ENCODE measurements around the gene MMP17.
"Not testable (repeated sequence)": the region's sequence is repeated elsewhere in the genome, so short reads cannot be mapped to it uniquely, and the experiment has no call there.

Gene MMP17

GRCh38 chr12:131867471-131867870 is 39.3 kb downstream of the MMP17 start:
- FAIRE-seq = no peak

GRCh38 chr12:131867891-131868675 is 39.9 kb downstream of the MMP17 start:
- FAIRE-seq = no peak

- no peak for FAIRE-seq
These were observed 41.8 kb downstream of the MMP17 start for GRCh38 chr12:131869871-131870418.

- FAIRE-seq = no peak
These were observed 43.5 kb downstream of the MMP17 start for GRCh38 chr12:131871677-131872076.

DNA sequence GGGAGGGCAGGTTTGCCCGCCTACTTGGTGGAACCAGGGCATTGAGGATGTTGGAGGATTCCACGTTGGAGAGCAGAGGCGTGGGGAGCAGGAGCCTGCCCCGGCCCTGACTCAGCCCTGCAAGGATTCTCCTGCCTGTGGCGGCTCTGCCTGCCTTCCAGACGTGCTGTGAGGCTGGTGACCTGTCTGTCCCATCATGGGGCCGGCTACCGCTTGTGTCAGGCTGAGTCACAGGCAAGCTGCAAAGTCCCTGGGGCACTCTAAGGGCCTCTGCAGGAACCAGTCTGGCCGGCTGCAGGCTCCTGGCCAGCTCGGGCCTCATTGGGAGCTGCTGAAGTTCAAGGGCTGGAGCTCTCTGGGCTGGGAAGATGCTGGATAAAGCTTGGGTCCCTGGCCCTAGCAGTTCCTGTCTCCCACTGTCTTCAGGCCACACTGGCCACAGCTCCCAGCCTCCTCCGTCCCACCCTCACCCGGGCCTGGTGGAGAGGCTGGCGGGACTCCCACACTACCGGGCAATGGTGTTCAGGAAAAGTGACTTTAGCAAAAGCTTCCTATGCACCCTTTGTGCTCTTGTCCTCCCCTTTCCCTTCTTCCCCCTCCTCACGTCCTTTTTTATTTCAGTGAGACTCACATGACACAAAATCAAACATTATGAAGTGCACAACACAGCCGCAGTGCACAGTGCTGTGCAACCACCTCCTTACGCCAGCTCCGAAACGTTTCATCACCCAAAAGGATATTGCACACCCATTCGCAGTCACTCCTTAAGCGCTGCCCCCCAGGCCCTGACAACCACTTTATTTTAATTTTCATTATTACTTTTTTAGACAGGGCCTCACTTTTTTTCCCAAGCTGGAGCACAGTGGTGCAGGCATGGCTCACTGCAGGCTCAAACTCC is 44.2 kb downstream of the MMP17 start:
- no peak for FAIRE-seq

GRCh38 chr12:131873293-131873692 is 45.1 kb downstream of the MMP17 start:
- no peak for FAIRE-seq

- FAIRE-seq = not testable (repeated sequence)
These were observed 46.8 kb downstream of the MMP17 start for GRCh38 chr12:131874972-131875371.

- FAIRE-seq = not testable (repeated sequence)
These were observed 49.0 kb downstream of the MMP17 start for GRCh38 chr12:131877216-131877615.

DNA sequence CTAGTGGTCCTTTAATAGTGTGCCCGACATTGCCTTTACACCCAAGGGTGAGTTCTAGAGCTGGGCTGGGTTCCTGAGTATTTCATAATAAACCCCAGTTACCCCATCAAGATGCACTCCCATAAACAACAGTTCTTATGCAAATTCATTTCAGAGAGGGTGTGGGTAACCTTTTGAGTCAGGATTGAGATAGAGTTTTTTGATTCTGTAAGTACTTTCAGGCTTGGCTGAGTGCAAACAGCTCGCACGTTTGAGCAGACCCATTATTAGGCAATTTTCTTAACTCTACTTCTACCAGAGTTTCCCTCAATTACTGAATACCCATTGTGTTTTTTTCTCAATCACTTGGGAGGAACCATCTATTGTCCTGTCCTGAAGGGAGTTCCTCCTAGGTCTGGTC is 50.2 kb downstream of the MMP17 start:
- FAIRE-seq = not testable (repeated sequence)

- FAIRE-seq = no peak
These were observed 54.8 kb downstream of the MMP17 start for GRCh38 chr12:131882804-131883520.

DNA sequence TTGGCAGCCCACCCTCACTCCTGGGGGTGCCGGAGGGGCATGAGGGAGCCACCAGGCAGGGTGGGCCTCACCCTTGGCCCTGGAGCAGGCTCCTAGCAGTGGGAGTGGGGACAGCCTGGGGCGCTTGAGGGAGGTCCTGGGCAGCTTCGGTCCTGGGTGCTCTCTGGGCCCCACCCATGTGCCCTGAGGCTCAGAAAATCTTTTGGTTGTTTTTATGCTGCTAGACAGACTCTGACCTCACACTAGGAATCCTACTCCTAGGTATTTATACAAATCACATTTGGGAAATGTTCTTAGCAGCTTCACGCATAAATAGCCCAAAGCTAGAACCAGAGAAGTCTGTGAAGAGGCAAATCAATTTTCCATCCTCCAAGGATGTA is 55.3 kb downstream of the MMP17 start:
- FAIRE-seq = no peak

- FAIRE-seq = not testable (repeated sequence)
These were observed 56.9 kb downstream of the MMP17 start for GRCh38 chr12:131885076-131885475.

GRCh38 chr12:131885543-131886057 is 57.4 kb downstream of the MMP17 start:
- no peak for FAIRE-seq

GRCh38 chr12:131891722-131892121 is 63.5 kb downstream of the MMP17 start:
- FAIRE-seq = not testable (repeated sequence)

GRCh38 chr12:131892711-131893604 is 64.8 kb downstream of the MMP17 start:
- no peak for FAIRE-seq

DNA sequence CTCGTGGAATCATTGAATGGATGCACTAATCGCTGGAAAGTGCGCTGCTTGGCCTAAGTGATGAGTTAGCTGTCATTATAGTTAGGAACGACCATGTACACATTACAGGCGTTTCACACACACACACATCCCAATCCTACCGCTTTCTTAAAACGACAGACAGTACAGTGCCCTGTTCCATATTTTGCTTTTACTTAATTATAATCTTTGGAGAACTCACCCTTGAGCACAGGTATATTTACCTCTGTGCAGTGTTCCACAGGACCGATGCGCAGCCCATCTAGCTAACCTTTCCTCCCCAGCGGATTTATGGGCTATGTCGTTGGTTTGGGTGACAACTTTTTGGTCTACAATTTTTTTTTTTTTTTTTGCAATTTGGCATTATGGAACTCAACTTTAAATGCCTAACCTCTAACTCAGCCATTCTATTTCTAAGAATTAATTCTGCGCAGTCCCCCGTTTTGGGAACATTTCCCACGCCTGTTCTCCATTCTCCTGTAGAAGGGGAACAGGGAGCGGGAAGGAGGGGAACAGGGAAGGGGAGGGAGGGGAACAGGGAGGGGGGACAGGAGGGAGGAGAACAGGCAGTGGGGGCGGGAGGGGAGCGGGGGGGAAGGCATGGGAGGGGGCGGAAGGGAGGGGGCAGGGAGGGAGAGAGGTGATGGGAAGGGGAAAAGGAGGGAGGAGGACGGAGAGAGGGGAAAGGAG is 65.6 kb downstream of the MMP17 start:
- no peak for FAIRE-seq

DNA sequence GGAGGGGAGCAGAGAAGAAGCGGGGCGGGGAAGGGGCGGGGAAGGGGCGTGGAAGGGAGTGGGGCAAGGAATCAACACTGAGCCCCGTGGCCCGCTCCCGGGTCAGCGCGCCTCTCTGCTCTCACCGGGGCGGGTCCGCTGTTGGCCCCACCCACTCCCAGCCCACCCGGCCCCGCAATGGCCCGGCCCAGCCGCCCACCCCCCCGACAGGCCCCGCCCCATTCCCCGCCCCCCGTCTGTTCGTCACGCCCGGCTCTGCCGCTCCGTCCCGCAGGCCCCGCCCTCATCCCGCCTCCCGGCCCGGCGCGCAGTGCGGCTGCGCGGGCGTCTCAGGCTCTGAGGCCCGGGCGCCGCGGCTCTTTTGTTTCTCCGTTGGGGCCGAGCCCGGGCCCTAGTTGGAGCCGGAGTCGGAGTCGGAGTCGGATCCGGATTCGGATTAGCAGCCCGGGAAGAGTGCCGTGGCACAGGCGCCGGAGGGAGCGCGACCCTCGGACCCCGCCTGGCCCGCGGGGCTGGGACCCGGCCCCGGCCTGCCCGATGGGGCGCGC is 66.2 kb downstream of the MMP17 start, which contains the start of gene ULK1:
Gene ULK1, plus strand, starts transcription at position 310 of the 548 bp plus-strand sequence. CDS start 380 bp downstream, outside the sequence.
- no peak for FAIRE-seq

- FAIRE-seq = no peak
These were observed 66.9 kb downstream of the MMP17 start for GRCh38 chr12:131894981-131895639.

DNA sequence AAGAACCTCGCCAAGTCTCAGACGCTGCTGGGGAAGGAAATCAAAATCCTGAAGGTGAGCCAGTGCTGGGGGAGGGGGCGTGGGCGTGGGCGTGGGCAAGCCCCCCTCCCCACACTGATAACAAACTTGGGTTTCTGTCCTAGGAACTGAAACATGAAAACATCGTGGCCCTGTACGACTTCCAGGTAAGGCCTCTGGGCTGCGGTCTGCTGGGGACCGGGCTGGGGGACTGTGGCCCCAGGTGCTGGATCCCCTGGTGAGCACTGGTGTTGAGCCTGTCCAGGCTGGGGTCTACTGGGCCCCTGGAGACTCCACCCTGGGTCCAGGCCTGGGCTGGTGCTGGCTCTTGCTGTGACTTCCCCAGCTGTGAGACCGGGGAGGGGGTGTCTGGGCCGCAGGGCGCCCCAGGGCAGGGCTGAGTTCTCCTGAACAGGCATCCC is 67.5 kb downstream of the MMP17 start:
- FAIRE-seq = no peak

All from colon (tissue), 2 donors.